B cell (primary cell): ENCODE data around the gene ZMYM4. TPM values are rescaled to one million over a fixed set of nuclear protein-coding genes. Genes with fewer than 3 reads are reported as not detected.

Experiments
- ATAC-seq: fragments of 200-7000 bp; cut with Tn5 transposase; one replicate; pipeline ENCODE4 v1.10.0; 2021; ENCODE audit warnings: low read depth, mild to moderate bottlenecking, moderate number of reproducible peaks, moderate library complexity
- CTCF ChIA-PET: fragments of 350-600 bp; sonication (Branson Sonifier 250); formaldehyde crosslinking; loops from one replicate; lab custom pipeline; 2021; ENCODE audit warnings: antibody characterized with exemption, inconsistent platforms; lab: Charles Lee
- POLR2A ChIA-PET: fragments of 350-600 bp; sonication (Branson Sonifier 250); formaldehyde crosslinking; loops from one replicate; lab custom pipeline; 2021; ENCODE audit warnings: antibody characterized with exemption; lab: Charles Lee
- DNase-seq: peaks from one replicate; pipeline ENCODE4 v3.0.0; 2013
- H2AFZ ChIP-seq: 2 replicates; pipeline ENCODE4 v1.6.1; 2012; ENCODE audit warnings: mild to moderate bottlenecking, low read depth, low read length; ENCODE audit not compliant: insufficient read depth, poor library complexity, severe bottlenecking
- H3K27ac ChIP-seq, 2 donors: 1 replicate in 1 of 2; 2 replicates in 1 of 2; pipeline ENCODE4 v1.5.1; 2012 to 2013; ENCODE audit warnings: low read length in 2 of 2, mild to moderate bottlenecking in 2 of 2, moderate library complexity in 1 of 2
- H3K27me3 ChIP-seq, 4 experiments: fragments of 200-600 bp in 1 of 4; sonication (generic) in 1 of 4; replicated peaks in 1 of 4; 1 replicate in 2 of 4; 2 replicates in 2 of 4; pipeline versions ENCODE4 v1.6.1 to v1.7.0; 2013 to 2016; ENCODE audit warnings: low read length in 3 of 4, mild to moderate bottlenecking in 2 of 4, mixed read lengths in 1 of 4, moderate library complexity in 1 of 4; ENCODE audit not compliant: insufficient read depth in 4 of 4, control insufficient read depth in 3 of 4; ENCODE audit errors: control extremely low read depth in 1 of 4
- H3K36me3 ChIP-seq, 2 experiments: replicated peaks in 1 of 2; 1 replicate in 1 of 2; 2 replicates in 1 of 2; pipeline versions ENCODE4 v1.6.1 to v1.7.1; 2013; ENCODE audit warnings: low read length in 1 of 2; ENCODE audit not compliant: insufficient read depth in 2 of 2, control insufficient read depth in 1 of 2; ENCODE audit errors: control extremely low read depth in 1 of 2, extremely low read depth in 1 of 2
- H3K4me1 ChIP-seq, 2 donors: fragments of 200-600 bp in 1 of 2; sonication (generic) in 1 of 2; 1 replicate in 1 of 2; 2 replicates in 1 of 2; pipeline versions ENCODE4 v1.5.1 to v1.6.1; 2013 to 2017; ENCODE audit warnings: low read length in 2 of 2; ENCODE audit not compliant: control insufficient read depth in 2 of 2, insufficient read depth in 2 of 2
- H3K4me2 ChIP-seq: replicated peaks from 2 replicates; pipeline ENCODE3; 2012; ENCODE audit warnings: mild to moderate bottlenecking, low read depth, low read length; ENCODE audit not compliant: poor library complexity, severe bottlenecking
- H3K4me3 ChIP-seq, 5 experiments: fragments of 200-600 bp in 1 of 5; sonication (generic) in 1 of 5; 1 replicate in 3 of 5; 2 replicates in 2 of 5; pipeline versions ENCODE4 v1.5.1 to v1.7.0; 2011 to 2016; ENCODE audit warnings: low read length in 4 of 5, mild to moderate bottlenecking in 4 of 5, low read depth in 2 of 5, control low read depth in 1 of 5, moderate library complexity in 1 of 5; ENCODE audit not compliant: insufficient read depth in 1 of 5; ENCODE audit errors: control extremely low read depth in 1 of 5, extremely low read depth in 1 of 5
- H3K79me2 ChIP-seq: fragments of 200-600 bp; sonication (generic); one replicate; pipeline ENCODE4 v1.6.0; 2016; ENCODE audit warnings: low read length; ENCODE audit not compliant: control insufficient read depth, insufficient read depth
- H3K9ac ChIP-seq: fragments of 200-600 bp; sonication (generic); 2 replicates; pipeline ENCODE4 v1.6.1; 2017; ENCODE audit warnings: mild to moderate bottlenecking, low read length, moderate library complexity
- H3K9me3 ChIP-seq, 3 donors: one replicate each; pipeline versions ENCODE4 v1.6.1 to v1.7.1; 2013; ENCODE audit warnings: low read length in 2 of 3; ENCODE audit not compliant: control insufficient read depth in 2 of 3, insufficient read depth in 1 of 3; ENCODE audit errors: control extremely low read depth in 1 of 3
- H4K20me1 ChIP-seq: 2 replicates; pipeline ENCODE4 v1.6.0; 2012; ENCODE audit warnings: mild to moderate bottlenecking, low read length; ENCODE audit not compliant: insufficient read depth, control insufficient read depth, poor library complexity, severe bottlenecking
- H3K27ac Mint-ChIP-seq: one replicate; pipeline ENCODE4 v1.8.0; 2021; ENCODE audit warnings: mixed read lengths
- H3K27me3 Mint-ChIP-seq: one replicate; pipeline ENCODE4 v1.8.0; 2021; ENCODE audit warnings: mixed read lengths
- H3K4me1 Mint-ChIP-seq: one replicate; pipeline ENCODE4 v1.8.0; 2021; ENCODE audit warnings: mixed read lengths
- H3K4me3 Mint-ChIP-seq: one replicate; pipeline ENCODE4 v1.8.0; 2021; ENCODE audit warnings: mixed read lengths
- H3K9me3 Mint-ChIP-seq: one replicate; pipeline ENCODE4 v1.8.0; 2022; ENCODE audit warnings: mixed read lengths; ENCODE audit not compliant: insufficient read depth
- CTCF ChIP-seq: fragments of 200-600 bp; IDR thresholded peaks from one replicate; pipeline ENCODE4 v1.8.0; 2022; ENCODE audit warnings: antibody characterized with exemption, mild to moderate bottlenecking
- EZH2 ChIP-seq: IDR thresholded peaks from 2 replicates; pipeline ENCODE4 v1.6.1; 2012; ENCODE audit warnings: borderline replicate concordance, low read depth, mild to moderate bottlenecking, moderate library complexity, low read length; ENCODE audit not compliant: insufficient read depth, poor library complexity, severe bottlenecking
- WGBS: methylation state at CpG from one replicate; pipeline ENCODE4 v1.1.5; 2013; ENCODE audit warnings: missing lambda C conversion rate; ENCODE audit not compliant: insufficient coverage; 5-methylcytosine and 5-hydroxymethylcytosine counted together
- intact Hi-C: fragments of 100-400 bp; cut with micrococcal nuclease; formaldehyde crosslinking; loops from one replicate; pipeline ENCODE4 v1.10.0; 2022
- polyA plus RNA-seq: library from polyadenylated mRNA; depleted of rRNA; stranded (reverse); fragments of >200 nt; gene quantifications from 2 replicates; pipeline ENCODE4 v1.2.3, GENCODE V29; 2012
- total RNA-seq, 2 donors: library from RNA; stranded (reverse); fragments of 120-200 nt in 1 of 2; gene quantifications; 1 replicate in 1 of 2; 2 replicates in 1 of 2; pipeline versions ENCODE4 v1.2.3 to v1.2.4, GENCODE V29; 2013 to 2022

The ZMYM4 gene
- total and polyA plus RNA-seq, 2 donors (not counting 1 experiment from before 2014, with no cell fraction given), result 7.2 to 45.2 TPM

- WGBS, result 95% methylated on average over 5 of the region's 8 CpGs
- Histone ChIP-seq H3K4me3 (no peak overlapping the region), H2AFZ (no peak overlapping the region), H3K79me2 (no peaks in the 10 kb centered on the region), H3K4me2 (no peak overlapping the region), H4K20me1 (no peaks in the 10 kb centered on the region), H3K9ac (no peak overlapping the region), H3K4me1 (no peaks in the 10 kb centered on the region), H3K27me3 (no peaks in the 10 kb centered on the region), H3K27ac (no peak overlapping the region), H3K36me3 (peaks cover 7 to 86% of the 10 kb centered on the region in 2 experiments), H3K9me3 (no peaks in the 10 kb centered on the region)
- intact Hi-C loops, result no loop called here
- DNase-seq, result no peak
- ATAC-seq, result no peak
- Mint-ChIP-seq H3K9me3 (no peaks in the 10 kb centered on the region), H3K4me3 (no peak overlapping the region), H3K27ac (no peak overlapping the region), H3K27me3 (no peaks in the 10 kb centered on the region), H3K4me1 (no peaks in the 10 kb centered on the region)
- POLR2A ChIA-PET, result no interaction called here
- TF ChIP-seq CTCF, result no peak
- no peak for TF ChIP-seq EZH2
- CTCF ChIA-PET, result interaction anchor here (1.7 to 3.0 kb wide), 2 partner anchors 9 to 11 kb away, joined by 7 to 12 read pairs; no protein-coding TSS in a partner anchor
These were observed 173.5 kb downstream of the ZMYM4 start for GRCh38 chr1:35441926-35442579.

DNA sequence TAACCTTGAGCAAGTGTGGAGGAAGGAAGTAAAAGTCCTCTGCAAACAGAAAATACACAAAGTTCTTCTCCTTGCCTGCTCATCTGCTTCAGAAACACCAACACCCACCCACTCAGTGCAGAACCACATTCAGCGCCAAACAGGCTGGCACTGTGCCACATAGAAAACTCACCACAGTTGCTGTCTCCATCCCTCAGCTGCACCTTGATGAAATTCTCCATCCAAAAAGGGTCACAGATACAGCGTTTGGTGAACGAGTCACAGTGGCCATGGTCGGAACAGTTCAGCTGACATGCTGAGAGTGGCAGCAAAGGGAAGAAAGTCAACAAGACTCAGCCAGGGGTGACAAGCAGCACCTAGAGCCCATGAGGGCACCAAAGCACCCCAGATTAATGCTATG lies 174.2 kb downstream of the ZMYM4 start:
- no peaks in the 10 kb centered on the region for H3K9me3 ChIP-seq
- H3K4me1 ChIP-seq, result no peaks in the 10 kb centered on the region
- no peak overlapping the region for H3K27ac ChIP-seq
- H3K27me3 ChIP-seq, result no peaks in the 10 kb centered on the region
- no peak overlapping the region for H3K4me3 Mint-ChIP-seq
- intact Hi-C loops, result no loop called here
- TF ChIP-seq EZH2, result no peak
- TF ChIP-seq CTCF, result no peak
- H3K9me3 Mint-ChIP-seq, result no peaks in the 10 kb centered on the region
- no peak overlapping the region for H3K4me2 ChIP-seq
- H2AFZ ChIP-seq, result no peak overlapping the region
- no peaks in the 10 kb centered on the region for H3K4me1 Mint-ChIP-seq
- H3K27ac Mint-ChIP-seq, result no peak overlapping the region
- peaks cover 7 to 86% of the 10 kb centered on the region in 2 experiments for H3K36me3 ChIP-seq
- DNase-seq, result no peak
- no peak for ATAC-seq
- H3K27me3 Mint-ChIP-seq, result no peaks in the 10 kb centered on the region
- WGBS, result 96% methylated on average over 4 of the region's 4 CpGs
- ChIA-PET CTCF (interaction anchor here (3.0 kb wide), 1 partner anchor 10 kb away, joined by 12 read pairs; no protein-coding TSS in a partner anchor), POLR2A (no interaction called here)
- no peak overlapping the region for H3K9ac ChIP-seq
- no peaks in the 10 kb centered on the region for H4K20me1 ChIP-seq
- no peak overlapping the region for H3K4me3 ChIP-seq
- H3K79me2 ChIP-seq, result no peaks in the 10 kb centered on the region
